ENCODE data around the gene CDADC1.

Gene CDADC1

DNA sequence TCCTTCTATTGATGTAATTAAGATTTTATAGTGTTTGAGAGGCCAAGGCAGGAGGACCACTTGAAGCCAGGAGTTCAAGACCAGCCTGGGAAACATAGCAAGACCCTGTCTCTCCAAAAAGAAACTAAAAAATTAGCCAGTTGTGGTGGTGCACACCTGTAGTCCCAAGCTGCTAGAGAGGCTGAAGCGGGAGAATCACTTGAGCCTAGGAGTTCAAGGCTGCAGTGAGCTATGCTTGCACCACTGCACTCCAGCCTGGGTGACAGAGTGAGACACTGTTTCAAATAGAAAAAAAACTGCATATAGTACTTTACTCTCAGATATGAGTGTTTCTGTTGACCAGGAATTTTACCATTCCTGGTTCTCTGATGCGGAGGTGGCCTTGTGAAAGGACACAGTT lies 48.9 kb downstream of the CDADC1 start:
- no peak overlapping the region for H3K27ac ChIP-seq

DNA sequence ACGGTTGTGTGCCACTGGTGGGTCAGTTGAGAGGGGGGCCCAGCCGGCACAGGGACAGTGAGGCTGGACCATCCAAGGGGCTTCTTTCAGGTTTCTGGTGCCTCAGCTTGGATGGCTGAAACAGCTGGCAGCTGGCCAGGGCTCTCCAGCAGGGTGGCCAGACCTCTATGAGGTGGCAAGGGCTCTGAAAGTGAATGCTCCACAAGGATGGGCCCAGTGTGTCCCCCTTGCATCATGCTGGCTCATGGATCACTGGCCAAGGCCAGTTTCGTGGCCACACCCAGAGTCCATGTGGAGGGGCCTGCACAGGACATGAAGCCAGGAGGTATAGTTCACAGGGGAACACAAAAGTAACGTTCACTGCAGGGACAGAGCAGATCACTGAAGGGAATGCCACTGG lies 49.6 kb downstream of the CDADC1 start:
- TF ChIP-seq, protein P1, sequence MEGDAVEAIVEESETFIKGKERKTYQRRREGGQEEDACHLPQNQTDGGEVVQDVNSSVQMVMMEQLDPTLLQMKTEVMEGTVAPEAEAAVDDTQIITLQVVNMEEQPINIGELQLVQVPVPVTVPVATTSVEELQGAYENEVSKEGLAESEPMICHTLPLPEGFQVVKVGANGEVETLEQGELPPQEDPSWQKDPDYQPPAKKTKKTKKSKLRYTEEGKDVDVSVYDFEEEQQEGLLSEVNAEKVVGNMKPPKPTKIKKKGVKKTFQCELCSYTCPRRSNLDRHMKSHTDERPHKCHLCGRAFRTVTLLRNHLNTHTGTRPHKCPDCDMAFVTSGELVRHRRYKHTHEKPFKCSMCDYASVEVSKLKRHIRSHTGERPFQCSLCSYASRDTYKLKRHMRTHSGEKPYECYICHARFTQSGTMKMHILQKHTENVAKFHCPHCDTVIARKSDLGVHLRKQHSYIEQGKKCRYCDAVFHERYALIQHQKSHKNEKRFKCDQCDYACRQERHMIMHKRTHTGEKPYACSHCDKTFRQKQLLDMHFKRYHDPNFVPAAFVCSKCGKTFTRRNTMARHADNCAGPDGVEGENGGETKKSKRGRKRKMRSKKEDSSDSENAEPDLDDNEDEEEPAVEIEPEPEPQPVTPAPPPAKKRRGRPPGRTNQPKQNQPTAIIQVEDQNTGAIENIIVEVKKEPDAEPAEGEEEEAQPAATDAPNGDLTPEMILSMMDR (conservative IDR thresholded peaks at IDR 0.05) = no peak

More for the DNA sequence above, 48.9 kb downstream of the CDADC1 start:
- TF ChIP-seq, protein P1 (conservative IDR thresholded peaks at IDR 0.05) = no peak

DNA sequence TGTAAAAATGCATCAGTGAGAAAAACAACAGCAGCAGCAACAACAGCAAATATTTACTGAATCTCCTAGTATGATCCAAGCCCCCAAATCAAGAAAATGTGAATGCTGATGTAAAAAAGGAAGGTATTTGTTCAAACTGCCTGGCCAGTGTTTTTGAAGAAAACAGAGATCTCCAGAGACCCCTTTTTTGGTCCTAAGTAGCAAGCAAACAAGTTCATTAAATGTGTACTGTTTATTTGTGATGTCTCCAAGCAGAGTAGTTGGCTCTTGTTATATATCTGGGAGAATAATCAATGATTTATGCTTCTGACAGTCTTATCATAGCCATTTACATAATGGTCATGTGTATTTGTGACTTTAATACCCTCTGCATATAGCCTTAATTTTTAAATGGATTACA lies 50.7 kb downstream of the CDADC1 start:
- TF ChIP-seq, protein P1 (conservative IDR thresholded peaks at IDR 0.05) = no peak

More for the DNA sequence above, 49.6 kb downstream of the CDADC1 start:
- H3K27ac ChIP-seq = no peak overlapping the region

DNA sequence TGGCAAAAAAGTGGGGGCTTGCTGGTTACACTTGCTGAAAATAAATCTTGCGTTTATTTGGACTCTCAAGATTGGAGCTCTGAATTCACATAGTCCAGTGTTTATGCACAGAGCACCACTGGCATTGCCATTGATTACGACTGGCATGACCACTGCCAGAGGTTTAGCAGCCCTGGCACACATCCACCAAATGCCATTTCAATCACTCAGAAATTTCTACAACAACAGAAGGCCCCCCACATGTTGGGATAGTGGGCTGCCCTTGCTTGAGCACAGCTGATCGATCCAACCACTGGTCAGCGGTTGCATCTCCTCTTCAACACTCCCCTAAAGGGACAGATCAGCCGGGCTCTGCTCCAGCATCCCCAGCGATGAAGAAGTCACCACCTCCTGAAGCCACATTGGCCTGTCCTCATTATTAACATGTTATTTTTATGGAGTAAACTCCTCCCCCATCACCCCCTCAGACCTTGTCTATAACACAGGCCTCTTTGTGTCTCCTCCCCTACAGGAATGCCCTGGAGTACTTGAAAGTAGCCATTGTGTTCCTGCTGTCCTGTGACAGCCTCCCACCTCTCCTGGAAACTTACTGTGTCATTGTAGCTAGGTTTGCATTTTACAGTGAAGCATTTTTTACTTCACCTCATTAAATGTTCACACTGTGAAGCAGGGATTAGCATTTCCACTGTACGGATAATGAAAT lies 51.3 kb downstream of the CDADC1 start:
- TF ChIP-seq, protein P1 (conservative IDR thresholded peaks at IDR 0.05) = no peak

More for the DNA sequence above, 50.7 kb downstream of the CDADC1 start:
- no peak overlapping the region for H3K27ac ChIP-seq

DNA sequence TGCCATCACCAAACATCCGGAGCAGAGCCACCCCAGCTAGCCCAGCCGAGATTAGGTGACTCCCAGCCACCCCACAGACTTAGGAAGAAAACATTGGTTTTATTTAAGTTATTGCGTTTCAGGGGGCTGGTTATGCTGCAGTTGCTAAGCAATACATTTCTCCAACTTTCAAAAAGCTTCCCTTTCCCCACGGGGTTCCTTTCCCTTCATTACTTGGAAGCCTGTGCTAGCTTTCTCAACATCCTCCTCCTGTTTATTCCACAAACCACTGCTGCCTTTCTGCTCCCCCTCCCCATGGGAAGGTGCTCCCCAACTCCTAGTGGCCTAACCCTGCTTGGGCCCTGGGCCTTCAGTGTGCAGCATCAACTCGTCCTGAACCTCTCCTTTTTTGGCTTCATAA lies 52.6 kb downstream of the CDADC1 start:
- H3K27ac ChIP-seq = no peak overlapping the region
- TF ChIP-seq, protein P1 (conservative IDR thresholded peaks at IDR 0.05) = no peak

More for the DNA sequence above, 51.3 kb downstream of the CDADC1 start:
- no peak overlapping the region for H3K27ac ChIP-seq

DNA sequence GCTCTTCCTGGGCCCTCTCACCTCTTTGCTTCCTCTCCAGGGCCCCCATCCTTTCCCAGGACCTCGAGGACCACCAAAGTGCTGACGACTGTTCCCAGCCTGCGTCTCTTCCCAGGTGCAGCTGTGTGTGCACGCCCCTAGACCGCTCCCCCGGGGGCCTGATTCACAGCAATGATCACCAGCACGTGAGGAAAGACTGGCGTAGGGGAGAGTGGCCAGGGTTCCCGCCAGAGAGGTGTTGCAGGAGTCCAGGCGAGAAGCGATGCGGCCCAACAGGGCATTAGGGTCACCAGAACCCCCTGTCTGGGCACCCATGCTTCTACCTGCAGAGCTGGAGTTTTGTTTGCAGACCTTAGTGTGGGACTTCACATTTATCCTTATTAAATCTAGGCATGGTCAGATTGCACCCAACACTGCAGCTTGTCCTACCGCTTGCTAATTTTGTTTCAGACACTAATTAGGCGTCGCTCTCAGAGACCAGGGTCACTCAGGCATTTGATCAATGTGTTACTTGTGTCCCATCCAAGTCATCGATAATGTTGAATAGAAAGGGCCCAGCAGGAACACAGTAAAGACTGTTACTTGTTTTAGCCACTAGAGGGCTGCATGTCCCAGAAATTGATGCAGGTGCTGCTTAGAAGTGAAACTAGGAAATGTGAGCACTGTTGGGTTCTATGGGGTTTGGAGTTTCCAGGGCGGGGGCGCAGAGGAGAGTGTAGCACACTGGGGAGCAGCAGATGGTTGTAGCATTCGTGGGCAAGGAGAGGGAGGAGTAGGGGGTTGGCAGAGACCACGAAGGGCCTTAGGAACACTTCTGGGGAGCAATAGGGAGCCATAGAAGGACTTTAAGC lies 53.2 kb downstream of the CDADC1 start:
- H3K27ac ChIP-seq = peak overlapping the region; percentile 44; the same call in 1 of the 2 replicates
- TF ChIP-seq, protein P1 (conservative IDR thresholded peaks at IDR 0.05) = peak; percentile 88

DNA sequence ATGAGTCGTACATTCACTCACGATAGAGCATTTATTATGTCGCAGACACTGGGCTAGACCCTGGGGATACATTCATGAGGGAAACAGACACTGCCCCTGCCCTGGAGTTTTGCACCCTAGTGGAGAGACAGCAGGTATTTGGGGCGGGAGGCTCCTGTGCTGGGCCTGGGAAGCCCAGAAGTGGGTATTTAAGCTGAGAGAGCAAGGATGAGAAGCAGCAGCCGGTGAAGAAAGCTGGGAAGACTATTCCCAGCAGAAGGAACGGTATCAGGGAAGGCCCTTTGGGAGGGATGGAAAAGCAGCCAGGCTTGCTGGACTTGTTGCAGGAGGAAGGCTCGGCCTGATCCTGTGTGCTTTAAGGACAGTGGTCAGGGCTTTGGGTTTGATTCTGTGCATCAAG lies 54.5 kb downstream of the CDADC1 start:
- H3K27ac ChIP-seq = peak overlapping the region; percentile 44; the same call in 1 of the 2 replicates

More for the DNA sequence above, 54.5 kb downstream of the CDADC1 start:
- TF ChIP-seq, protein P1 (conservative IDR thresholded peaks at IDR 0.05) = no peak
